Osteoblast (primary cell): ENCODE data around the gene SCARF1. TPM values are rescaled to one million over a fixed set of nuclear protein-coding genes. Genes with fewer than 3 reads are reported as not detected.

ENCODE experiments used
- DNase-seq: peaks from one replicate; pipeline ENCODE4 v3.0.0; 2011; ENCODE audit warnings: low spot score, mixed read lengths; ENCODE audit not compliant: insufficient read length; ENCODE audit errors: missing footprints
- H2AFZ ChIP-seq: 2 replicates; pipeline ENCODE4 v1.6.0; 2011; ENCODE audit warnings: mild to moderate bottlenecking, low read length
- H3K27ac ChIP-seq: 2 replicates; pipeline ENCODE4 v1.5.1; 2011; ENCODE audit warnings: mild to moderate bottlenecking, low read depth, low read length, moderate library complexity
- H3K27me3 ChIP-seq: 2 replicates; pipeline ENCODE4 v1.6.0; 2012; ENCODE audit warnings: mild to moderate bottlenecking, control low read depth, inconsistent platforms, low read length, moderate library complexity; ENCODE audit not compliant: insufficient read depth
- H3K36me3 ChIP-seq: 2 replicates; pipeline ENCODE4 v1.5.1; 2011; ENCODE audit warnings: mild to moderate bottlenecking, low read length, control low read depth, moderate library complexity; ENCODE audit not compliant: insufficient read depth
- H3K4me1 ChIP-seq: 2 replicates; pipeline ENCODE4 v1.5.1; 2011; ENCODE audit warnings: mild to moderate bottlenecking, low read length, control low read depth, moderate library complexity; ENCODE audit not compliant: insufficient read depth
- H3K4me2 ChIP-seq: 2 replicates; pipeline ENCODE4 v1.6.0; 2011; ENCODE audit warnings: mild to moderate bottlenecking, low read length; ENCODE audit not compliant: insufficient read depth
- H3K4me3 ChIP-seq: fragments of 200-600 bp; sonication (generic); 3 replicates; pipeline ENCODE4 v1.5.1; 2012; ENCODE audit warnings: mild to moderate bottlenecking, low read length, inconsistent platforms; ENCODE audit not compliant: insufficient read depth
- H3K79me2 ChIP-seq: 2 replicates; pipeline ENCODE4 v1.6.0; 2012; ENCODE audit warnings: mild to moderate bottlenecking, low read length, control low read depth, inconsistent platforms; ENCODE audit not compliant: insufficient read depth
- H3K9me3 ChIP-seq: 2 replicates; pipeline ENCODE4 v1.5.1; 2011; ENCODE audit warnings: low read depth, low read length, control low read depth
- H4K20me1 ChIP-seq: 2 replicates; pipeline ENCODE4 v1.6.0; 2012; ENCODE audit warnings: mild to moderate bottlenecking, low read length, control low read depth; ENCODE audit not compliant: insufficient read depth
- CTCF ChIP-seq: IDR thresholded peaks from 2 replicates; pipeline ENCODE4 v1.5.1; 2011; ENCODE audit warnings: mild to moderate bottlenecking, low read depth, low read length, moderate library complexity; ENCODE audit errors: extremely low read depth
- total RNA-seq: library from RNA; depleted of rRNA; stranded (reverse); fragments of >200 nt; gene quantifications from 2 replicates; pipeline ENCODE4 v1.2.3, GENCODE V29; 2012

Gene SCARF1
- total RNA-seq, 1 donor = 1.4 TPM

- Histone ChIP-seq H3K36me3 (peaks cover 5% of the 10 kb centered on the region), H3K27me3 (no peaks in the 10 kb centered on the region), H3K79me2 (peaks cover 3% of the 10 kb centered on the region), H4K20me1 (peaks cover 22% of the 10 kb centered on the region), H2AFZ (peak overlapping the region; percentile 74), H3K27ac (no peak overlapping the region), H3K9me3 (no peaks in the 10 kb centered on the region), H3K4me1 (peaks cover 19% of the 10 kb centered on the region), H3K4me2 (peak overlapping the region; percentile 98), H3K4me3 (peak overlapping the region; percentile 96)
- TF ChIP-seq CTCF = peak; percentile 60
- peak; percentile 83 for DNase-seq
Observed at GRCh38 chr17:1629504-1630310, 15.8 kb downstream of the SCARF1 start.

- no peaks in the 10 kb centered on the region for H3K9me3 ChIP-seq
- peak overlapping the region; percentile 74 for H2AFZ ChIP-seq
- H3K4me2 ChIP-seq = peak overlapping the region; percentile 98
- peaks cover 19% of the 10 kb centered on the region for H3K4me1 ChIP-seq
- DNase-seq = peak; percentile 100
- peak overlapping the region; percentile 85 for H3K27ac ChIP-seq
- peaks cover 3% of the 10 kb centered on the region for H3K79me2 ChIP-seq
- peaks cover 23% of the 10 kb centered on the region for H4K20me1 ChIP-seq
- H3K27me3 ChIP-seq = no peaks in the 10 kb centered on the region
- peak overlapping the region; percentile 96 for H3K4me3 ChIP-seq
- TF ChIP-seq CTCF = no peak
- H3K36me3 ChIP-seq = peaks cover 5% of the 10 kb centered on the region
Observed at GRCh38 chr17:1628856-1629503, 16.6 kb downstream of the SCARF1 start.

- H4K20me1 ChIP-seq = peaks cover 24% of the 10 kb centered on the region
- H3K27me3 ChIP-seq = no peaks in the 10 kb centered on the region
- peak within 1 kb of the TSS; percentile 98 for H3K4me2 ChIP-seq
- peaks cover 5% of the 10 kb centered on the region for H3K36me3 ChIP-seq
- no peaks in the 10 kb centered on the region for H3K9me3 ChIP-seq
- H3K4me3 ChIP-seq = peak within 1 kb of the TSS; percentile 96
- peaks cover 3% of the 10 kb centered on the region for H3K79me2 ChIP-seq
- peak within 1 kb of the TSS; percentile 85 for H3K27ac ChIP-seq
- peak; percentile 100 for DNase-seq
- TF ChIP-seq CTCF = no peak
- H2AFZ ChIP-seq = peak within 1 kb of the TSS; percentile 86
- H3K4me1 ChIP-seq = peaks cover 19% of the 10 kb centered on the region
Observed at GRCh38 chr17:1627982-1628855, 17.3 kb downstream of the SCARF1 start, which contains the start of gene SLC43A2. SLC43A2 (minus strand) TSS chr17:1628834; CDS start chr17:1627874, 960 bp downstream.
